Measurements from ENCODE around the gene RNF8.

Gene RNF8

DNA sequence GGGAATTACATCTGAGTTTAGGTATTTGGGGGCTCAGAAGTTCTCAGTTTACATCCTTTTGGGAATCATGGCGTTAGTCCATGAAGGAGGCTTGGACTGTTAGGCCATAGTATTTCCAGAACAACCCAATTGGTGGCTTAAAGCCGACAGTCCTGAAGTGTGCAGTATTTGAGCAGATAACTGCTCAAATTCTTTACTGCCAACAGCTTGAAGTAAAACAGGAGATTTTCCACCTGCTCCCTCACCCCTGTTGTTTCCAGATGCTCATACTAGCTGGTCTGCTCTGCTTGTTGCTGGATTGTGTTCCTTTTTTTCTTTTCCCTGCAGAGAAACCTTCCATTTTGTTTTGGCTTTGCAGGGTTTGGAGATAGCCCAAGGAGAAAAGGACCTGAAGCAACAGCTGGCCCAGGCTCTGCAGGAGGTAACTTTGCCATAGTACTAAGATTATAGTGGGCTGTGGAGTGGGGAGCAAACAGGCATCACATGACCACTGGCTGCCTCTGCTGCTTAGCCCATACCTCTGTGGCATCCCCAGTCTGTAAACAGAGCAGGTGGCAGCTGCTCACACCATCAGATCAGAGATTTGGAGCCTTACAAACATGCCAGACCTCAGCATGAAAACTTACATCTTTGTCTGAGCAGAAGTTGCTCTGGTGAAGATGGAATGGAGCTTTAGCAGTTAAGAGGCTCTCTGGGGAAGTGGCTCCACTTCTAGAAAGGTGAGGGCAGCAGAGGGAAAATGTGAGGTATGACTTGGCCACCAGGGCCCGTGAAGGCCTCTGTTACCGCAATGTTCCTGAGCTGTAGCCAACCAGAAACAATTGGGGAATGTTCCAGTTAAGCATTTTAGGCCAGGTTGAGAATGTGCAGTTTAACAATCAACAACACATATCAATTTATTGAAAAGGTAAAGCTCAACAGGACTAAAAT is 17.6 kb downstream of the RNF8 start:
- TF ChIP-seq POLR2A (IDR thresholded peaks at IDR 0.05; ENCODE audit: low read depth, low read length), result no peak
- TF ChIP-seq POLR2AphosphoS5 (IDR thresholded peaks at IDR 0.05; ENCODE audit: low read depth, low read length), result no peak
- TF ChIP-seq TAF1 (IDR thresholded peaks at IDR 0.05; ENCODE audit: low read depth, low read length), result no peak
- no peak for TF ChIP-seq PAX5 (IDR thresholded peaks at IDR 0.05; ENCODE audit: insufficient read depth, low read length, severe bottlenecking)
- TF ChIP-seq SPI1 (IDR thresholded peaks at IDR 0.05; ENCODE audit: low read depth, low read length), result no peak
- FAIRE-seq, result no peak
- DNase-seq (ENCODE audit: insufficient read length, low spot score), result no peak

DNA sequence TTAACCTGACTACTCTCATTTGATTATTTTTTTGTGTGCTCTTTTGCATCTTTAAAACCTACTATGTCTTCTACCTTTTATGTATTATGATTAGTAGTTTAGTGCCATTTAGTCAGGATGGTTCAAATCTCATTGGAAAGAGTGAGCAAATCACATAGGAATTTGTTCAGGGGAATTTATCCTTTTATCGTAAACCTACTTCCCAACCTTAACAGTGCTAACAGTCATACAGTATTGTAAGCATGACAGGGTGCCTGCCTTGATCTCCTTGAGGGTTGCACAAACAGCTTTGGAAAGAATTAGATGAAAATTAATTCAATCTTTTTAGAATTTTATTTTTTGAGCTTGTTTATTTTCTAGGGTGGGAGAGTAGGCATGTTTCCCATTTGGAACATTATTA is 18.3 kb downstream of the RNF8 start:
- FAIRE-seq, result no peak
- no peak for DNase-seq (ENCODE audit: insufficient read length, low spot score)
- TF ChIP-seq POLR2A (IDR thresholded peaks at IDR 0.05; ENCODE audit: low read depth, low read length) (no peak), SPI1 (IDR thresholded peaks at IDR 0.05; ENCODE audit: low read depth, low read length) (no peak), POLR2AphosphoS5 (IDR thresholded peaks at IDR 0.05; ENCODE audit: low read depth, low read length) (no peak), POU2F2 (IDR thresholded peaks at IDR 0.05; ENCODE audit: low read depth, low read length) (no peak), TAF1 (IDR thresholded peaks at IDR 0.05; ENCODE audit: low read depth, low read length) (no peak), PAX5 (IDR thresholded peaks at IDR 0.05; ENCODE audit: insufficient read depth, low read length, severe bottlenecking) (no peak)

- TF ChIP-seq PAX5 (IDR thresholded peaks at IDR 0.05; ENCODE audit: insufficient read depth, low read length, severe bottlenecking) (no peak), SPI1 (IDR thresholded peaks at IDR 0.05; ENCODE audit: low read depth, low read length) (no peak), POU2F2 (IDR thresholded peaks at IDR 0.05; ENCODE audit: low read depth, low read length) (no peak), POLR2A (IDR thresholded peaks at IDR 0.05; ENCODE audit: low read depth, low read length) (no peak), POLR2AphosphoS5 (IDR thresholded peaks at IDR 0.05; ENCODE audit: low read depth, low read length) (no peak), TAF1 (IDR thresholded peaks at IDR 0.05; ENCODE audit: low read depth, low read length) (no peak)
- no peak for FAIRE-seq
- DNase-seq (ENCODE audit: insufficient read length, low spot score), result no peak
These were observed 20.2 kb downstream of the RNF8 start for GRCh38 chr6:37373822-37374471.

GRCh38 chr6:37375376-37375775 is 21.6 kb downstream of the RNF8 start:
- TF ChIP-seq POU2F2 (IDR thresholded peaks at IDR 0.05; ENCODE audit: low read depth, low read length) (no peak), TAF1 (IDR thresholded peaks at IDR 0.05; ENCODE audit: low read depth, low read length) (no peak), POLR2AphosphoS5 (IDR thresholded peaks at IDR 0.05; ENCODE audit: low read depth, low read length) (no peak), PAX5 (IDR thresholded peaks at IDR 0.05; ENCODE audit: insufficient read depth, low read length, severe bottlenecking) (no peak), POLR2A (IDR thresholded peaks at IDR 0.05; ENCODE audit: low read depth, low read length) (no peak), SPI1 (IDR thresholded peaks at IDR 0.05; ENCODE audit: low read depth, low read length) (no peak)
- FAIRE-seq (no peak), DNase-seq (ENCODE audit: insufficient read length, low spot score) (no peak)

- no peak for DNase-seq (ENCODE audit: insufficient read length, low spot score)
- FAIRE-seq, result no peak
- TF ChIP-seq POU2F2 (IDR thresholded peaks at IDR 0.05; ENCODE audit: low read depth, low read length) (no peak), POLR2A (IDR thresholded peaks at IDR 0.05; ENCODE audit: low read depth, low read length) (no peak), POLR2AphosphoS5 (IDR thresholded peaks at IDR 0.05; ENCODE audit: low read depth, low read length) (no peak), TAF1 (IDR thresholded peaks at IDR 0.05; ENCODE audit: low read depth, low read length) (no peak), PAX5 (IDR thresholded peaks at IDR 0.05; ENCODE audit: insufficient read depth, low read length, severe bottlenecking) (no peak), SPI1 (IDR thresholded peaks at IDR 0.05; ENCODE audit: low read depth, low read length) (no peak)
These were observed 22.4 kb downstream of the RNF8 start for GRCh38 chr6:37376078-37376743.

DNA sequence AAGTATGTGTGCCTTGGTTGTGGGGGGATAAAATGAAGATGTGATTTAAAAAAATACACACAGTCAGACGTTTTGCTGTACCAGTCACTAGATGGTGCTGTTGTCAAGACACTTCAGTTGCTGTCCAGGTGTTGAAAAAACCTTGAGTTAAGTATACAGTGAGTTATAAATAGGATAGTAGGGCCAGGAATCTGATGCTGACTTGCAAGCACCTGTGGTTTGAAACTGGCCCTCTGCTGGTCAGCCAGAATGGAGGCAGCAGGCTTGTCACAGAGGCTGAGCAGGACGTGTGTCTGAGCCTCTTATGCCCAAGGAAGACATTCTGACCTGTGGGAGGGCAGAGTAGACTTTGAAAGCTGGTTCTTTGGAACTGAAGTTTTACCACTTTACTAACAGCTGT is 27.8 kb downstream of the RNF8 start:
- DNase-seq (ENCODE audit: insufficient read length, low spot score) (peak; percentile 47), FAIRE-seq (peak; percentile 86)
- no peak for TF ChIP-seq POU2F2 (IDR thresholded peaks at IDR 0.05; ENCODE audit: low read depth, low read length)

DNA sequence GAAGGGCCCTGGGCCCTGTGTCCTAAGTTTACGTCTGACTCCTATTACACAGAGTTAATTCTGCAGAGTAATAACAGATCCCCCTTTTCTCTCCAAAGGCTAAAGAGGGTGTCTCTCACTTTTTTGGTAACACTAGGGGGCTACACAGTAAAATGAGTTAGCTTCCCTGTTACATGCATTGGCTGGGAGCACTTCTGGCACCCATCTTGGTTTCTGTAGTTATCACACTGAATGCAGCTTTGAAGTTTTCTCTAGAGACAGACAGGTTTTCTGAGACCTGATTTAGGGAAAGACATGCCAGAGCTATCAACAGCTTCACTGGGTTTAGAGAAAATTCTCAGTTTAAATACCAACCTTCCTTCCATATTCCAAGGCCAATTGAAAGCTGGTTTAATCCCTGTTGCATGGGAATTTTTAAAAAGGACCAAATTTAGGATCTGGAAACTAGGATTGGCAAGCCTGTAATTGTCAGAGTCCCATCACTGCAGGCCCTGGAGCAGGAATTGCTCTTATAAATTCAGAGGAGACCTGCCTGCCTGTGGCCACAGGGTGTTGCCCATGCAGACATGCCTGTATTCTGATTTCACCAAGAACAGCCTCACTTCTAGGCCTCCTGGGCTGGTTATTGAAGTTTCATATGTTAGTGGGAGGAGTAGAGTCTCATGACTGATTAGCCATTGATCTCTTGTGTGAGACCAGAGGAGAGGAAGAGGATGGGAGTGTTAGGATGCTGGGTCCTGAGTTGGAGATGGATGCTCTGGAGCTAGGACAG is 29.4 kb downstream of the RNF8 start:
- TF ChIP-seq POU2F2 (IDR thresholded peaks at IDR 0.05; ENCODE audit: low read depth, low read length), result no peak
- no peak for TF ChIP-seq POLR2A (IDR thresholded peaks at IDR 0.05; ENCODE audit: low read depth, low read length)
- TF ChIP-seq PAX5 (IDR thresholded peaks at IDR 0.05; ENCODE audit: insufficient read depth, low read length, severe bottlenecking), result no peak
- TF ChIP-seq TAF1 (IDR thresholded peaks at IDR 0.05; ENCODE audit: low read depth, low read length), result no peak
- no peak for TF ChIP-seq SPI1 (IDR thresholded peaks at IDR 0.05; ENCODE audit: low read depth, low read length)
- no peak for TF ChIP-seq POLR2AphosphoS5 (IDR thresholded peaks at IDR 0.05; ENCODE audit: low read depth, low read length)
- DNase-seq (ENCODE audit: insufficient read length, low spot score) (no peak), FAIRE-seq (no peak)

DNA sequence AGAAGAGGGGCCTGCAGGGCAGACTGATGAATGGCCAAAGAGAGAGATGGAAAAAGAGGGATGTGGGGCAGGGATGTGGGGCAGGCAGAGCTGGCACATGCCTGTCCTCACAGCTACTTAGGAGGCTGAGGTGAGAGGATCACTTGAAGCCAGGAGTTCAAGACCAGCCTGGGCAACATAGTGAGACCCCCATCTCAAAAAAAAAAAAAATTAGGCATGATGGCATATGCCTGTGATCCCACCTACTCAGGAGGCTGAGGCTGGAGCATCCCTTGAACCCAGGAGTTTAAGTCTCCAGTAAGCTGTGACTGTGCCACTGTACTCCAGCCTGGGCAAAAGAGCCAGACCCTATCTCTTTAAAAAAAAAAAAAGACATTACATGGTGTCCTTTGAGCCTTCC is 34.8 kb downstream of the RNF8 start:
- DNase-seq (ENCODE audit: insufficient read length, low spot score) (no peak), FAIRE-seq (no peak)
- TF ChIP-seq POLR2AphosphoS5 (IDR thresholded peaks at IDR 0.05; ENCODE audit: low read depth, low read length) (no peak), POLR2A (IDR thresholded peaks at IDR 0.05; ENCODE audit: low read depth, low read length) (no peak), POU2F2 (IDR thresholded peaks at IDR 0.05; ENCODE audit: low read depth, low read length) (no peak), TAF1 (IDR thresholded peaks at IDR 0.05; ENCODE audit: low read depth, low read length) (no peak), SPI1 (IDR thresholded peaks at IDR 0.05; ENCODE audit: low read depth, low read length) (no peak), PAX5 (IDR thresholded peaks at IDR 0.05; ENCODE audit: insufficient read depth, low read length, severe bottlenecking) (no peak)

- FAIRE-seq (no peak), DNase-seq (ENCODE audit: insufficient read length, low spot score) (no peak)
- TF ChIP-seq SPI1 (IDR thresholded peaks at IDR 0.05; ENCODE audit: low read depth, low read length) (no peak), POLR2AphosphoS5 (IDR thresholded peaks at IDR 0.05; ENCODE audit: low read depth, low read length) (no peak), POLR2A (IDR thresholded peaks at IDR 0.05; ENCODE audit: low read depth, low read length) (no peak), POU2F2 (IDR thresholded peaks at IDR 0.05; ENCODE audit: low read depth, low read length) (no peak), PAX5 (IDR thresholded peaks at IDR 0.05; ENCODE audit: insufficient read depth, low read length, severe bottlenecking) (no peak), TAF1 (IDR thresholded peaks at IDR 0.05; ENCODE audit: low read depth, low read length) (no peak)
These were observed 36.1 kb downstream of the RNF8 start for GRCh38 chr6:37389857-37390256.
